Sigmoid colon (tissue), 7 donors: ENCODE data around the gene SH3PXD2B. TPM values are rescaled to one million over a fixed set of nuclear protein-coding genes. Genes with fewer than 3 reads are reported as not detected.

Experiments
- DNase-seq: peaks from one replicate; pipeline ENCODE4 v3.0.0-alpha.2; 2019
- H3K27ac ChIP-seq, 4 donors: fragments of 200-600 bp; sonication (generic); one replicate each; pipeline ENCODE4 v1.5.1; 2016 to 2019; ENCODE audit warnings: mild to moderate bottlenecking in 1 of 4
- H3K27me3 ChIP-seq, 3 donors: fragments of 200-600 bp; sonication (generic); one replicate each; pipeline ENCODE4 v1.5.1; 2019; ENCODE audit warnings: mild to moderate bottlenecking in 1 of 3
- H3K36me3 ChIP-seq, 4 donors: fragments of 200-600 bp; sonication (generic); one replicate each; pipeline ENCODE4 v1.5.1; 2016 to 2019
- H3K4me1 ChIP-seq, 4 donors: fragments of 200-600 bp; sonication (generic); one replicate each; pipeline ENCODE4 v1.5.1; 2017 to 2019
- H3K4me3 ChIP-seq, 4 donors: fragments of 200-600 bp; sonication (generic); one replicate each; pipeline ENCODE4 v1.5.1; 2017 to 2019; ENCODE audit warnings: mild to moderate bottlenecking in 2 of 4, moderate library complexity in 1 of 4
- H3K9me3 ChIP-seq, 4 donors: fragments of 200-600 bp in 3 of 4; sonication (generic) in 3 of 4; one replicate each; pipeline versions ENCODE4 v1.5.1 to v1.6.1; 2013 to 2019
- CTCF ChIP-seq, 4 experiments: fragments of 450-650 bp in 3 of 4; fragments of 200-600 bp in 1 of 4; IDR thresholded peaks; one replicate each; pipeline ENCODE4 v1.5.1; 2016 to 2019; ENCODE audit warnings: antibody characterized with exemption in 4 of 4, mild to moderate bottlenecking in 3 of 4, moderate library complexity in 2 of 4
- EP300 ChIP-seq, 4 donors: sonication (generic); formaldehyde crosslinking; IDR thresholded peaks; one replicate each; pipeline ENCODE4 v1.6.1; 2017; ENCODE audit warnings: antibody characterized with exemption in 4 of 4
- POLR2A ChIP-seq, 2 donors: fragments of 450-650 bp; IDR thresholded peaks; one replicate each; pipeline ENCODE4 v1.6.1; 2016; ENCODE audit warnings: antibody characterized with exemption in 2 of 2, mild to moderate bottlenecking in 2 of 2, moderate library complexity in 2 of 2
- POLR2AphosphoS5 ChIP-seq, 4 donors: sonication (generic); formaldehyde crosslinking; IDR thresholded peaks; one replicate each; pipeline ENCODE4 v1.6.1; 2017; ENCODE audit warnings: antibody characterized with exemption in 4 of 4
- WGBS, 2 donors: extraction: QIAGEN DNeasy Blood & Tissue Kit; methylation state at CpG; one replicate each; pipeline ENCODE4 v1.1.7; 2013; 5-methylcytosine and 5-hydroxymethylcytosine counted together
- intact Hi-C: fragments of 100-400 bp; cut with DNase I; formaldehyde crosslinking; loops from one replicate; pipeline ENCODE4 v1.15.1; 2023
- polyA plus RNA-seq, 3 donors: library from polyadenylated mRNA; stranded (reverse); fragments of 200-250 nt; gene quantifications; one replicate each; pipeline ENCODE4 v1.2.3, GENCODE V29; 2013
- total RNA-seq, 4 donors: library from RNA; depleted of rRNA; stranded (reverse); fragments of >200 nt; gene quantifications; one replicate each; pipeline ENCODE4 v1.1.0, GENCODE V29; 2016
- donor health status: healthy with polysubstance abuse.
- donor health status: Bipolar disorder and iron deficiency.
- donor health status: healthy.

The SH3PXD2B gene
- total and polyA plus RNA-seq, 7 donors = 3.6 to 45.7 (median 19.3) TPM

- Histone ChIP-seq H3K27ac (no peak overlapping the region), H3K27me3 (no peaks in the 10 kb centered on the region), H3K4me3 (no peak overlapping the region), H3K9me3 (no peaks in the 10 kb centered on the region), H3K4me1 (peaks cover 0 to under 1% (median 0%) of the 10 kb centered on the region in 4 donors), H3K36me3 (no peaks in the 10 kb centered on the region)
- WGBS, 2 donors = 35 to 77% methylated on average over 8 of the region's 8 CpGs
- intact Hi-C loops = no loop called here
- TF ChIP-seq CTCF (IDR thresholded peaks at IDR 0.05) = no peak
- TF ChIP-seq POLR2AphosphoS5 (IDR thresholded peaks at IDR 0.05) = no peak
- no peak for TF ChIP-seq POLR2A (IDR thresholded peaks at IDR 0.05)
- TF ChIP-seq EP300 (IDR thresholded peaks at IDR 0.05) = no peak
- no peak for DNase-seq
Observed at GRCh38 chr5:172491481-172491880, 37.2 kb upstream of the SH3PXD2B start.

GRCh38 chr5:172490514-172491461 is 36.5 kb upstream of the SH3PXD2B start:
- no peaks in the 10 kb centered on the region for H3K36me3 ChIP-seq
- WGBS, 2 donors = 83 to 85% methylated on average over 12 of the region's 12 CpGs
- intact Hi-C loops = no loop called here
- TF ChIP-seq POLR2AphosphoS5 (IDR thresholded peaks at IDR 0.05) (no peak), EP300 (IDR thresholded peaks at IDR 0.05) (no peak), POLR2A (IDR thresholded peaks at IDR 0.05) (no peak), CTCF (IDR thresholded peaks at IDR 0.05) (no peak)
- H3K4me1 ChIP-seq = no peaks in the 10 kb centered on the region
- H3K27me3 ChIP-seq = no peaks in the 10 kb centered on the region
- no peaks in the 10 kb centered on the region for H3K9me3 ChIP-seq
- no peak for DNase-seq
- no peak overlapping the region for H3K27ac ChIP-seq
- no peak overlapping the region for H3K4me3 ChIP-seq

- Histone ChIP-seq H3K27me3 (no peaks in the 10 kb centered on the region), H3K4me1 (no peaks in the 10 kb centered on the region), H3K27ac (peak overlapping the region in 1 of 4 donors; percentile 28), H3K4me3 (no peak overlapping the region), H3K9me3 (no peaks in the 10 kb centered on the region), H3K36me3 (no peaks in the 10 kb centered on the region)
- DNase-seq = no peak
- intact Hi-C loops = no loop called here
- 93 to 94% methylated on average over 14 of the region's 14 CpGs for WGBS, 2 donors
- TF ChIP-seq POLR2A (IDR thresholded peaks at IDR 0.05) = no peak
- no peak for TF ChIP-seq CTCF (IDR thresholded peaks at IDR 0.05)
- TF ChIP-seq EP300 (IDR thresholded peaks at IDR 0.05) = no peak
- TF ChIP-seq POLR2AphosphoS5 (IDR thresholded peaks at IDR 0.05) = no peak
Observed at GRCh38 chr5:172488221-172488620, 33.9 kb upstream of the SH3PXD2B start.

GRCh38 chr5:172487671-172488070 is 33.3 kb upstream of the SH3PXD2B start:
- Histone ChIP-seq H3K4me3 (no peak overlapping the region), H3K9me3 (no peaks in the 10 kb centered on the region), H3K27ac (no peak overlapping the region), H3K4me1 (no peaks in the 10 kb centered on the region), H3K36me3 (no peaks in the 10 kb centered on the region), H3K27me3 (no peaks in the 10 kb centered on the region)
- no peak for DNase-seq
- WGBS, 2 donors = 90 to 92% methylated on average over 9 of the region's 9 CpGs
- intact Hi-C loops = no loop called here
- TF ChIP-seq CTCF (IDR thresholded peaks at IDR 0.05) (no peak), EP300 (IDR thresholded peaks at IDR 0.05) (no peak)
